ENCODE data around the gene JSRP1.

DNA sequence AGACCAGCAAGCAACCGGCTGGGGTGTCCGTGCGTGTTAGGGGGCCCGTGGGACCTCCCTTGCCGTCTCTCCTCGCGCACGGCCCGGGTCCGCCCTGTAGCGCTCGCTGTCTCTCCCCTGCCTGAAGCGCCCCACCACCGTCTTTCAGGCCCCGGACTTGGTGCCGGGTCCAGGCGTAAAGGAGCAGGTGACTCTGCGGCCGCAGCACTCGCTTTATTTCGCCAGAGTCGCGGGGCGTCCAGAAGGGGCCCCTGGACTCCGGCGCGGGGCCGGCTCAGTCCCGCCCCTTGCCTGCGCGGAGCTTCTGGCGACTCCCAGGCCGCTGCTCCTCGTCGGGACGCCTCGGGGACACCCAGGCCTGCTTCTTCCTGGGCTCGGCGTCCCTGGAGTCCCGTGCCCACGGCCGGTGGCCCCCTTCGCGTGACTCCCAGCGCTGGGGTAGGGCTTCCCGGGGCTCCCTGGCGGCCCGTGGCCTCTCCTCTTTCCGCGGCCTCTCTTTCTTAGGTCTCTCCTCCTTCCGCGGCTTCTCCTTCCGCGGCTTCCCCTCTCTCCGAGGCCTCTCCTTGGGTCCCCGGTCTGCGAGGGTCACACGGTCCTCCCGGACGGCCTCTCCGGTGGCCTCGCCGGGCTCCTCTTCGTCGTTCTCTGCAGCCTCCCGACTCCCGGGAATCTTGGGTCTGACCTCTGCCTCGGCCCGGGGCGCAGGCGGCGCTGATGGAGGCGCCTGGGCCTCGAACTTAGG is 4.0 kb downstream of the JSRP1 start:
- TF ChIP-seq, protein P1, sequence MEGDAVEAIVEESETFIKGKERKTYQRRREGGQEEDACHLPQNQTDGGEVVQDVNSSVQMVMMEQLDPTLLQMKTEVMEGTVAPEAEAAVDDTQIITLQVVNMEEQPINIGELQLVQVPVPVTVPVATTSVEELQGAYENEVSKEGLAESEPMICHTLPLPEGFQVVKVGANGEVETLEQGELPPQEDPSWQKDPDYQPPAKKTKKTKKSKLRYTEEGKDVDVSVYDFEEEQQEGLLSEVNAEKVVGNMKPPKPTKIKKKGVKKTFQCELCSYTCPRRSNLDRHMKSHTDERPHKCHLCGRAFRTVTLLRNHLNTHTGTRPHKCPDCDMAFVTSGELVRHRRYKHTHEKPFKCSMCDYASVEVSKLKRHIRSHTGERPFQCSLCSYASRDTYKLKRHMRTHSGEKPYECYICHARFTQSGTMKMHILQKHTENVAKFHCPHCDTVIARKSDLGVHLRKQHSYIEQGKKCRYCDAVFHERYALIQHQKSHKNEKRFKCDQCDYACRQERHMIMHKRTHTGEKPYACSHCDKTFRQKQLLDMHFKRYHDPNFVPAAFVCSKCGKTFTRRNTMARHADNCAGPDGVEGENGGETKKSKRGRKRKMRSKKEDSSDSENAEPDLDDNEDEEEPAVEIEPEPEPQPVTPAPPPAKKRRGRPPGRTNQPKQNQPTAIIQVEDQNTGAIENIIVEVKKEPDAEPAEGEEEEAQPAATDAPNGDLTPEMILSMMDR (IDR thresholded peaks at IDR 0.05; ENCODE audit: low read length), result no peak
- TF ChIP-seq EZH2 (IDR thresholded peaks at IDR 0.05; ENCODE audit: borderline replicate concordance, low read length), result no peak

Measured in OCI-LY1 (cell line).